Neural cell (in vitro differentiated cells): ENCODE results near the gene MAG. TPM values are rescaled to one million over a fixed set of nuclear protein-coding genes. Genes with fewer than 3 reads are reported as not detected.

Experiments used
- H2AFZ ChIP-seq: fragments of 200-600, 300-800 bp; sonication (generic), shearing (Covaris generic); 2 replicates; pipeline ENCODE4 v1.6.0; 2014; ENCODE audit warnings: low read depth, mild to moderate bottlenecking, antibody characterized with exemption, low read length, moderate library complexity
- H3F3A ChIP-seq: fragments of 200-600 bp; shearing (Covaris generic); 2 replicates; pipeline ENCODE4 v1.6.1; 2016; ENCODE audit warnings: mild to moderate bottlenecking, moderate library complexity, mixed read lengths, antibody characterized with exemption, low read length; ENCODE audit not compliant: insufficient read depth, poor library complexity, severe bottlenecking
- H3K27ac ChIP-seq: fragments of 200-600, 300-800 bp; sonication (generic), shearing (Covaris generic); 2 replicates; pipeline ENCODE4 v1.5.1; 2014; ENCODE audit warnings: mild to moderate bottlenecking, low read length, moderate library complexity
- H3K27me3 ChIP-seq: fragments of 300-800, 200-600 bp; sonication (generic), shearing (Covaris generic); 2 replicates; pipeline ENCODE4 v1.6.0; 2014; ENCODE audit warnings: mild to moderate bottlenecking, low read depth, low read length, moderate library complexity; ENCODE audit not compliant: insufficient read depth
- H3K36me3 ChIP-seq: fragments of 300-800, 200-600 bp; sonication (generic), shearing (Covaris generic); 2 replicates; pipeline ENCODE4 v1.5.1; 2014; ENCODE audit warnings: mild to moderate bottlenecking, antibody characterized with exemption, low read length, moderate library complexity; ENCODE audit not compliant: insufficient read depth
- H3K4me2 ChIP-seq: fragments of 300-800, 200-600 bp; sonication (generic), shearing (Covaris generic); 2 replicates; pipeline ENCODE4 v1.6.0; 2014; ENCODE audit warnings: mild to moderate bottlenecking, low read length
- H3K4me3 ChIP-seq: fragments of 300-800, 200-600 bp; sonication (generic), shearing (Covaris generic); 2 replicates; pipeline ENCODE4 v1.5.1; 2014; ENCODE audit warnings: mild to moderate bottlenecking, low read length, moderate library complexity
- H3K79me2 ChIP-seq: fragments of 200-600 bp; shearing (Covaris generic); replicated peaks from 2 replicates; pipeline ENCODE4 v1.6.0; 2014; ENCODE audit warnings: mild to moderate bottlenecking, low read length, moderate library complexity; ENCODE audit not compliant: insufficient read depth
- H3K9ac ChIP-seq: fragments of 300-800, 200-600 bp; sonication (generic), shearing (Covaris generic); 2 replicates; pipeline ENCODE4 v1.6.1; 2016; ENCODE audit warnings: mild to moderate bottlenecking, low read length, mixed read lengths
- H3K9me2 ChIP-seq: fragments of 200-600 bp; shearing (Covaris generic); 2 replicates; pipeline ENCODE4 v1.6.1; 2016; ENCODE audit warnings: mild to moderate bottlenecking, low read length, mixed read lengths; ENCODE audit not compliant: insufficient read depth
- H3K9me3 ChIP-seq: fragments of 200-600, 300-800 bp; sonication (generic), shearing (Covaris generic); 2 replicates; pipeline ENCODE4 v1.6.1; 2016; ENCODE audit warnings: mild to moderate bottlenecking, mixed run types, low read length, moderate library complexity, mixed read lengths
- H4K20me1 ChIP-seq: fragments of 200-600 bp; shearing (Covaris generic); 2 replicates; pipeline ENCODE4 v1.6.1; 2016; ENCODE audit warnings: mild to moderate bottlenecking, mixed run types; ENCODE audit not compliant: insufficient read depth
- EP300 ChIP-seq: fragments of 450-650 bp; conservative IDR thresholded peaks from 2 replicates; pipeline ENCODE4 v1.6.1; 2014; ENCODE audit warnings: antibody characterized with exemption, mild to moderate bottlenecking, moderate library complexity; ENCODE audit not compliant: poor library complexity, severe bottlenecking
- EZH2 ChIP-seq: fragments of 200-600, 300-800 bp; shearing (Covaris generic), sonication (generic); IDR thresholded peaks from 2 replicates; pipeline ENCODE4 v1.6.1; 2014; ENCODE audit warnings: antibody characterized with exemption, low read length, borderline replicate concordance, mild to moderate bottlenecking; ENCODE audit not compliant: insufficient read depth, poor library complexity, severe bottlenecking
- MXI1 ChIP-seq: fragments of 450-650 bp; conservative IDR thresholded peaks from 2 replicates; pipeline ENCODE4 v1.6.1; 2014; ENCODE audit warnings: antibody characterized with exemption, mild to moderate bottlenecking; ENCODE audit not compliant: poor library complexity, severe bottlenecking
- POLR2AphosphoS5 ChIP-seq: IDR thresholded peaks from 2 replicates; pipeline ENCODE4 v1.6.1; 2012
- RAD21 ChIP-seq: fragments of 450-650 bp; conservative IDR thresholded peaks from 2 replicates; pipeline ENCODE4 v1.6.1; 2014; ENCODE audit warnings: antibody characterized with exemption, mild to moderate bottlenecking, moderate library complexity
- SMC3 ChIP-seq: fragments of 450-650 bp; conservative IDR thresholded peaks from 2 replicates; pipeline ENCODE4 v1.6.1; 2014; ENCODE audit warnings: antibody characterized with exemption, mild to moderate bottlenecking, moderate library complexity; ENCODE audit not compliant: poor library complexity
- TAF1 ChIP-seq: IDR thresholded peaks from 2 replicates; pipeline ENCODE4 v1.6.1; 2012; ENCODE audit warnings: low read depth
- polyA plus RNA-seq: library from polyadenylated mRNA; depleted of rRNA; stranded (reverse); fragments of >200 nt; gene quantifications from 2 replicates; pipeline ENCODE4 v1.2.3, GENCODE V29; 2014
- TF ChIP-seq, protein P1 (sequence below): IDR thresholded peaks from 2 replicates; pipeline ENCODE4 v1.6.1; 2012; ENCODE audit warnings: borderline replicate concordance
- TF ChIP-seq, protein P2 (sequence below): fragments of 450-650 bp; IDR thresholded peaks from 2 replicates; pipeline ENCODE4 v1.5.1; 2014; ENCODE audit warnings: antibody characterized with exemption, mild to moderate bottlenecking, moderate library complexity; ENCODE audit not compliant: poor library complexity, severe bottlenecking

The MAG gene
- polyA plus RNA-seq, 1 donor from 2014 or later, result not detected

DNA sequence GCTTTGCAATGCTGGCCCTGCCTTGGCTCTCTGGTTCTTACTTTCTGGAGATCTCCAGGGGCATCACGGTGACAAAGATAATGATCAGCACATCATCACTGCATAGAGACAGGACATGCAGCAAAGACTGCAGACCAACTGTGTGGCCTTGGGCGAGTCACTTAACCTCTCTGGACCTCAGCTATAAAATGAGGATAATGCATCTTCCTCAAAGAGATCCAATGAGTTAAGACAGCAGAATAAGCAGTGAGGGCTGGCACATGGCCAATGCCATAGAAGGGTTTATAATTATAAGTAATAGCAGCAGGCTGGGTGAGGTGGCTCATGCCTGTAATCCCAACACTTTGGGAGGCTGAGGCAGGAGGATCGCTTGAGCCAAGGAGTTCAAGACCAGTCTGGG is 2.4 kb downstream of the MAG start:
- no peak overlapping the region for H3K9ac ChIP-seq
- no peak overlapping the region for H3K27ac ChIP-seq
- H3F3A ChIP-seq, result no peaks in the 10 kb centered on the region
- no peaks in the 10 kb centered on the region for H3K36me3 ChIP-seq
- H3K4me2 ChIP-seq, result no peak overlapping the region
- H3K27me3 ChIP-seq, result no peaks in the 10 kb centered on the region
- TF ChIP-seq EP300, result no peak
- no peak for TF ChIP-seq POLR2AphosphoS5
- no peaks in the 10 kb centered on the region for H3K79me2 ChIP-seq
- no peak overlapping the region for H3K4me3 ChIP-seq
- no peak overlapping the region for H2AFZ ChIP-seq
- H3K9me3 ChIP-seq, result no peaks in the 10 kb centered on the region
- H4K20me1 ChIP-seq, result no peaks in the 10 kb centered on the region
- no peaks in the 10 kb centered on the region for H3K9me2 ChIP-seq

DNA sequence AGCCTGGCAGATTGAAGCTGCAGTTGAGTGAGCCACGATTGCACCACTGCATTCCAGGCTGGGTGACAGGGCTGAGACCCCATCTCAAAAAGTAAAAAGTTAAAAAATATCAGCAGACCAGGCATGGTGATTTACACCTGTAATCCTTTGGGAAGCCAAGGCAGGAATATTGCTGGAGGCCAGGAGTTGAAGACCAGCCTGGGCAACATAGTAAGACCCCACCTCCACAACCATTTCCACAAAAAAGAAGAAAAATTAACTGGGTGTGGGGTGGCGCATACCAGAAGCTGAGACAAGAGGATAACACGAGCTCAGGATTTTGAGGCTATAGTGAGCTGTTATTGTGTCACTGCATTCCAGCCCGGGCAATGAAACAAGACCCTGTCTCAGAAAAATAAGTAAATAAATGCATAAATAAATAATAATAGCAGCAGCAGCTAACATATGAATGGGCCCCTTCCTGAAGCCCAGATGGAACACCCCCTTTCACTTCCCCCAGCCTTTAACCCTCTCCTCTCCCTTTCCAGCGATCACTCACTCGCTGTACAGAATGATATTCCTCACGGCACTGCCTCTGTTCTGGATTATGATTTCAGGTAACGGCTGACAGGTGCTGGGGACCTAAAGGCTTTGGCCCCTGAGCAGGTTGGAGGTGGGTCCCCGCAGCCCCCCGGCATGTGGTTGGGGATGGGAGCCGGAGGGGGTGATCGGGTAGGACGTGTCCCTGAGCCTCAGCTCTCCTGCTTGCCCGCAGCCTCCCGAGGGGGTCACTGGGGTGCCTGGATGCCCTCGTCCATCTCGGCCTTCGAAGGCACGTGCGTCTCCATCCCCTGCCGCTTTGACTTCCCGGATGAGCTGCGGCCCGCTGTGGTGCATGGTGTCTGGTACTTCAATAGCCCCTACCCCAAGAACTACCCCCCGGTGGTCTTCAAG is 3.2 kb downstream of the MAG start:
- Histone ChIP-seq H3K9ac (no peak overlapping the region), H3F3A (no peaks in the 10 kb centered on the region), H3K36me3 (no peaks in the 10 kb centered on the region), H2AFZ (no peak overlapping the region), H3K27me3 (no peaks in the 10 kb centered on the region), H3K27ac (no peak overlapping the region), H3K79me2 (no peaks in the 10 kb centered on the region), H3K4me2 (no peak overlapping the region), H3K4me3 (no peak overlapping the region), H3K9me3 (no peaks in the 10 kb centered on the region), H3K9me2 (no peaks in the 10 kb centered on the region), H4K20me1 (no peaks in the 10 kb centered on the region)
- TF ChIP-seq TAF1 (no peak), EP300 (no peak), SMC3 (no peak), RAD21 (no peak), EZH2 (no peak), POLR2AphosphoS5 (no peak), MXI1 (no peak)
- TF ChIP-seq, protein P1, sequence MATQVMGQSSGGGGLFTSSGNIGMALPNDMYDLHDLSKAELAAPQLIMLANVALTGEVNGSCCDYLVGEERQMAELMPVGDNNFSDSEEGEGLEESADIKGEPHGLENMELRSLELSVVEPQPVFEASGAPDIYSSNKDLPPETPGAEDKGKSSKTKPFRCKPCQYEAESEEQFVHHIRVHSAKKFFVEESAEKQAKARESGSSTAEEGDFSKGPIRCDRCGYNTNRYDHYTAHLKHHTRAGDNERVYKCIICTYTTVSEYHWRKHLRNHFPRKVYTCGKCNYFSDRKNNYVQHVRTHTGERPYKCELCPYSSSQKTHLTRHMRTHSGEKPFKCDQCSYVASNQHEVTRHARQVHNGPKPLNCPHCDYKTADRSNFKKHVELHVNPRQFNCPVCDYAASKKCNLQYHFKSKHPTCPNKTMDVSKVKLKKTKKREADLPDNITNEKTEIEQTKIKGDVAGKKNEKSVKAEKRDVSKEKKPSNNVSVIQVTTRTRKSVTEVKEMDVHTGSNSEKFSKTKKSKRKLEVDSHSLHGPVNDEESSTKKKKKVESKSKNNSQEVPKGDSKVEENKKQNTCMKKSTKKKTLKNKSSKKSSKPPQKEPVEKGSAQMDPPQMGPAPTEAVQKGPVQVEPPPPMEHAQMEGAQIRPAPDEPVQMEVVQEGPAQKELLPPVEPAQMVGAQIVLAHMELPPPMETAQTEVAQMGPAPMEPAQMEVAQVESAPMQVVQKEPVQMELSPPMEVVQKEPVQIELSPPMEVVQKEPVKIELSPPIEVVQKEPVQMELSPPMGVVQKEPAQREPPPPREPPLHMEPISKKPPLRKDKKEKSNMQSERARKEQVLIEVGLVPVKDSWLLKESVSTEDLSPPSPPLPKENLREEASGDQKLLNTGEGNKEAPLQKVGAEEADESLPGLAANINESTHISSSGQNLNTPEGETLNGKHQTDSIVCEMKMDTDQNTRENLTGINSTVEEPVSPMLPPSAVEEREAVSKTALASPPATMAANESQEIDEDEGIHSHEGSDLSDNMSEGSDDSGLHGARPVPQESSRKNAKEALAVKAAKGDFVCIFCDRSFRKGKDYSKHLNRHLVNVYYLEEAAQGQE, result no peak
- TF ChIP-seq, protein P2, sequence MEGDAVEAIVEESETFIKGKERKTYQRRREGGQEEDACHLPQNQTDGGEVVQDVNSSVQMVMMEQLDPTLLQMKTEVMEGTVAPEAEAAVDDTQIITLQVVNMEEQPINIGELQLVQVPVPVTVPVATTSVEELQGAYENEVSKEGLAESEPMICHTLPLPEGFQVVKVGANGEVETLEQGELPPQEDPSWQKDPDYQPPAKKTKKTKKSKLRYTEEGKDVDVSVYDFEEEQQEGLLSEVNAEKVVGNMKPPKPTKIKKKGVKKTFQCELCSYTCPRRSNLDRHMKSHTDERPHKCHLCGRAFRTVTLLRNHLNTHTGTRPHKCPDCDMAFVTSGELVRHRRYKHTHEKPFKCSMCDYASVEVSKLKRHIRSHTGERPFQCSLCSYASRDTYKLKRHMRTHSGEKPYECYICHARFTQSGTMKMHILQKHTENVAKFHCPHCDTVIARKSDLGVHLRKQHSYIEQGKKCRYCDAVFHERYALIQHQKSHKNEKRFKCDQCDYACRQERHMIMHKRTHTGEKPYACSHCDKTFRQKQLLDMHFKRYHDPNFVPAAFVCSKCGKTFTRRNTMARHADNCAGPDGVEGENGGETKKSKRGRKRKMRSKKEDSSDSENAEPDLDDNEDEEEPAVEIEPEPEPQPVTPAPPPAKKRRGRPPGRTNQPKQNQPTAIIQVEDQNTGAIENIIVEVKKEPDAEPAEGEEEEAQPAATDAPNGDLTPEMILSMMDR, result no peak
